Measurements from ENCODE around the gene RPS6KA1. TPM values are rescaled to one million over a fixed set of nuclear protein-coding genes. Genes with fewer than 3 reads are reported as not detected.

RPS6KA1 gene
- total and polyA plus RNA-seq, 2 of the 13 experiments (the other 11 are each of a cell fraction or from before 2014, with no cell fraction given), result 19.6 to 24.2 TPM

- DNase-seq (ENCODE audit: low spot score) (no peak), FAIRE-seq (no peak), ATAC-seq (no peak)
- H3K4me3 ChIP-seq (replicated peaks in 1 of 3; ENCODE audit: insufficient read depth in 1 of 3, low read depth in 2 of 3, low read length in 3 of 3), result no peak overlapping the region
- no peaks in the 10 kb centered on the region for H3K36me3 ChIP-seq (replicated peaks in 1 of 2; ENCODE audit: control insufficient read depth in 1 of 2, insufficient read depth in 2 of 2, low read length in 2 of 2)
- intact Hi-C loops (cut with micrococcal nuclease; ENCODE audit: unreplicated experiment), result no loop called here
- H3K79me2 ChIP-seq (ENCODE audit: insufficient read depth, low read length), result no peaks in the 10 kb centered on the region
- H3K4me1 ChIP-seq (ENCODE audit: insufficient read depth, low read length), result peaks cover 26% of the 10 kb centered on the region
- CTCF ChIA-PET (ENCODE audit: low intra/inter-chr PET ratio, low total read pairs), result no interaction called here
- in situ Hi-C loops (cut with HindIII; ENCODE audit: extremely low pct_ligation_motif_present, low pct_unique_long_range_greater_than_20kb), result no loop called here
- POLR2A ChIA-PET, result interaction anchor here (1.3 kb wide), 1 partner anchor 24 kb away, joined by 3 read pairs; no protein-coding TSS in a partner anchor
- peaks cover 0 to 3% of the 10 kb centered on the region in 2 experiments; a peak in 2 of 5 replicates for H3K27me3 ChIP-seq (ENCODE audit: control insufficient read depth in 1 of 2, insufficient read depth in 2 of 2, low read length in 2 of 2)
- no peak overlapping the region for H3K4me2 ChIP-seq (ENCODE audit: low read depth, low read length)
- 31% methylated on average over 4 of the region's 4 CpGs for WGBS (ENCODE audit: low lambda C conversion rate)
- no peak overlapping the region for H2AFZ ChIP-seq (ENCODE audit: low read length)
- no peaks in the 10 kb centered on the region for H4K20me1 ChIP-seq (ENCODE audit: insufficient read depth, low read length)
- no TSS peak for BruUV-seq (replicated peaks)
- H3K9ac ChIP-seq (ENCODE audit: insufficient read depth, low read depth, low read length), result no peak overlapping the region
- H3K9me3 ChIP-seq (ENCODE audit: low read length), result no peaks in the 10 kb centered on the region
- no peak overlapping the region for H3K27ac ChIP-seq (ENCODE audit: extremely low read length, insufficient read depth, low read length)
- TF ChIP-seq NFIC (IDR thresholded peaks at IDR 0.05; ENCODE audit: low read length) (no peak), ZNF749 (CRISPR knock-in tag; IDR thresholded peaks at IDR 0.05; ENCODE audit: borderline replicate concordance) (no peak), CBX1 (IDR thresholded peaks at IDR 0.05; ENCODE audit: low read depth) (no peak), PRDM10 (CRISPR knock-in tag; IDR thresholded peaks at IDR 0.05; ENCODE audit: low read depth) (no peak), MEF2D (CRISPR knock-in tag; IDR thresholded peaks at IDR 0.05) (no peak), ZNF878 (CRISPR knock-in tag; IDR thresholded peaks at IDR 0.05) (no peak), GTF2F1 (IDR thresholded peaks at IDR 0.05; ENCODE audit: low read length) (no peak), FOXA3 (CRISPR knock-in tag; IDR thresholded peaks at IDR 0.05) (no peak), E2F5 (CRISPR knock-in tag; conservative IDR thresholded peaks at IDR 0.05) (no peak), PRPF4 (IDR thresholded peaks at IDR 0.05; ENCODE audit: low read depth, low read length, poor library complexity, severe bottlenecking) (no peak), MZF1 (CRISPR knock-in tag; IDR thresholded peaks at IDR 0.05; ENCODE audit: borderline replicate concordance) (no peak), CTCF (CRISPR knock-in tag; IDR thresholded peaks at IDR 0.05) (no peak), PBX3 (CRISPR knock-in tag; IDR thresholded peaks at IDR 0.05; ENCODE audit: borderline replicate concordance) (no peak), ZNF121 (CRISPR knock-in tag; IDR thresholded peaks at IDR 0.05) (no peak), PAF1 (CRISPR knock-in tag; IDR thresholded peaks at IDR 0.05) (no peak), ZNF576 (CRISPR knock-in tag; IDR thresholded peaks at IDR 0.05) (no peak), MYNN (CRISPR knock-in tag; IDR thresholded peaks at IDR 0.05; ENCODE audit: low read depth) (no peak)
These were observed 5.4 kb upstream of the RPS6KA1 start for GRCh38 chr1:26524181-26524580.
